ENCODE results near the gene STON1. TPM values are rescaled to one million over a fixed set of nuclear protein-coding genes. Genes with fewer than 3 reads are reported as not detected.

STON1 gene
- total RNA-seq, 2 experiments from 2014 or later: 1.3 TPM

DNA sequence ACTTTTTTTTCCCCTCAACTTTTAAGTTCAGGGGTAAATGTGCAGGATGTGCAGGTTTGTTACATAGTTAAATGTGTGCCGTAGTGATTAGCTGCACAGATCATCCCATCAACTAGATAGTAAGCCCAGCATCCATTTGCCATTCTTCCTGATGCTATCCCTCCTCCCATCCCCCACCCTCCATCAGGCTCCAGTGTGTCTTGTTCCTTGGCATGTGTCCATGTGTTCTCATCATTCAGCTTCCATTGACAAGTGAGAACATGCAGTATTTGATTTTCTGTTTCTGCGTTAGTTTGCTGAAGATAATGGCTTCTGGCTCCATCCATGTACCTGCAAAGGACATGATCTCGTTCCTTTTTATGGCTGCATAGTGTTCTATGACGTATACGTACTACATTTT is 47.2 kb upstream of the STON1 start:
- H3K4me1 Mint-ChIP-seq (ENCODE audit: low read depth): no peaks in the 10 kb centered on the region
- CTCF ChIA-PET: no interaction called here

DNA sequence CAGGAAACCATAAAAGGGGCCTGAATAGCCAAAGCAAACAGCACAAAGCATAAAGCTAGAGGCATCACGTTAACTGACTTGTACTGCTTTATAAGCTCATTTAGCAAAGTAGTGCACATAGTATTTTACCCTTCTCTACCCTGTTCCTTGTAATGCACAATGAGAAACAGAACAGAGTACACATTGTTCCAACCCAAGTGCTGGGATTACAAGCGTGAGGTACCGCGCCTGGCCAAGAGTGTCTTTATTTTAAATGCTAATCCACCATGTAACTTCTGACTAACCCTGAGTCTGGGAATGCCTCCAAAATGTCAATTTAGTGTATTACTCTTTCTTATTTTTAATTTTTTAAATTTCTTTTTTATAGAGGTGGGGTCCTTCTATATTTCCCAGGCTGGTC is 46.4 kb upstream of the STON1 start:
- Mint-ChIP-seq H3K36me3 (ENCODE audit: low read depth) (peaks cover 87% of the 10 kb centered on the region), H3K4me3 (no peak overlapping the region), H3K27me3 (no peaks in the 10 kb centered on the region), H3K27ac (no peak overlapping the region), H3K4me1 (ENCODE audit: low read depth) (no peaks in the 10 kb centered on the region), H3K9me3 (no peaks in the 10 kb centered on the region)
- Histone ChIP-seq H3K9me3 (ENCODE audit: control insufficient read depth in 1 of 2, insufficient read depth in 1 of 2, low read length in 2 of 2) (no peaks in the 10 kb centered on the region), H3K4me1 (ENCODE audit: insufficient read depth, low read length) (no peaks in the 10 kb centered on the region), H3K27me3 (ENCODE audit: control insufficient read depth in 1 of 2, insufficient read depth in 2 of 2, low read length in 2 of 2) (no peaks in the 10 kb centered on the region), H3K27ac (ENCODE audit: low read depth in 1 of 2, low read length in 2 of 2) (no peak overlapping the region), H3K4me3 (ENCODE audit: low read length) (no peak overlapping the region), H3K36me3 (ENCODE audit: insufficient read depth, low read length) (peaks cover 86% of the 10 kb centered on the region)
- intact Hi-C loops (cut with DNase I, micrococcal nuclease): no loop called here
- ATAC-seq (ENCODE audit: poor library complexity) (no peak), DNase-seq (no peak)
- POLR2A ChIA-PET: no interaction called here
- CTCF ChIA-PET: no interaction called here
- TF ChIP-seq, protein P1, sequence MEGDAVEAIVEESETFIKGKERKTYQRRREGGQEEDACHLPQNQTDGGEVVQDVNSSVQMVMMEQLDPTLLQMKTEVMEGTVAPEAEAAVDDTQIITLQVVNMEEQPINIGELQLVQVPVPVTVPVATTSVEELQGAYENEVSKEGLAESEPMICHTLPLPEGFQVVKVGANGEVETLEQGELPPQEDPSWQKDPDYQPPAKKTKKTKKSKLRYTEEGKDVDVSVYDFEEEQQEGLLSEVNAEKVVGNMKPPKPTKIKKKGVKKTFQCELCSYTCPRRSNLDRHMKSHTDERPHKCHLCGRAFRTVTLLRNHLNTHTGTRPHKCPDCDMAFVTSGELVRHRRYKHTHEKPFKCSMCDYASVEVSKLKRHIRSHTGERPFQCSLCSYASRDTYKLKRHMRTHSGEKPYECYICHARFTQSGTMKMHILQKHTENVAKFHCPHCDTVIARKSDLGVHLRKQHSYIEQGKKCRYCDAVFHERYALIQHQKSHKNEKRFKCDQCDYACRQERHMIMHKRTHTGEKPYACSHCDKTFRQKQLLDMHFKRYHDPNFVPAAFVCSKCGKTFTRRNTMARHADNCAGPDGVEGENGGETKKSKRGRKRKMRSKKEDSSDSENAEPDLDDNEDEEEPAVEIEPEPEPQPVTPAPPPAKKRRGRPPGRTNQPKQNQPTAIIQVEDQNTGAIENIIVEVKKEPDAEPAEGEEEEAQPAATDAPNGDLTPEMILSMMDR (IDR thresholded peaks at IDR 0.05): no peak

More for the DNA sequence above, 47.2 kb upstream of the STON1 start:
- Histone ChIP-seq H3K4me3 (ENCODE audit: low read length) (no peak overlapping the region), H3K27ac (ENCODE audit: low read depth in 1 of 2, low read length in 2 of 2) (no peak overlapping the region), H3K9me3 (ENCODE audit: control insufficient read depth in 1 of 2, insufficient read depth in 1 of 2, low read length in 2 of 2) (no peaks in the 10 kb centered on the region), H3K36me3 (ENCODE audit: insufficient read depth, low read length) (peaks cover 86% of the 10 kb centered on the region), H3K27me3 (ENCODE audit: control insufficient read depth in 1 of 2, insufficient read depth in 2 of 2, low read length in 2 of 2) (no peaks in the 10 kb centered on the region), H3K4me1 (ENCODE audit: insufficient read depth, low read length) (no peaks in the 10 kb centered on the region)
- intact Hi-C loops (cut with DNase I, micrococcal nuclease): no loop called here
- Mint-ChIP-seq H3K27ac (no peak overlapping the region), H3K36me3 (ENCODE audit: low read depth) (peaks cover 87% of the 10 kb centered on the region), H3K9me3 (no peaks in the 10 kb centered on the region), H3K4me3 (no peak overlapping the region), H3K27me3 (no peaks in the 10 kb centered on the region)
- no peak for ATAC-seq (ENCODE audit: poor library complexity)
- no peak for DNase-seq
- POLR2A ChIA-PET: no interaction called here
- TF ChIP-seq, protein P1 (IDR thresholded peaks at IDR 0.05): no peak

DNA sequence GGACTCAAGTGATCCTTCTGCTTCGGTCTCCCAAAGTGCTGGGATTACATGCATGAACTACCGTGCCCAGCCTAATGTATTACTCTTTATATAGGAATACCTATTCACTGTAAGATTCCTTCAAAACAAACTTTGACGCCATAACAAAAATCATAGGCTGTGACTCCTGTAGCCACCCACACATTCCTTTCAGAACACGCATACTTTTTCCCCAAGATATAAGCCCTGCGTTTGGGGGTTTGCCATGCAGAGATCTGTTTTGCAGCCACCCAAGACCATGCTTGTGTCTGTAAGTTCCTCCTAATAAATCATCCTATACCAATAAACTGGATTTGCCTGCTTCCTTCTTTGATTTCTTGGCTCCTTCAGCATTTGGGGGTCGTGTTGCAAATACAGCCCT is 46.0 kb upstream of the STON1 start:
- Mint-ChIP-seq H3K4me3 (no peak overlapping the region), H3K36me3 (ENCODE audit: low read depth) (peaks cover 86% of the 10 kb centered on the region), H3K27ac (no peak overlapping the region), H3K4me1 (ENCODE audit: low read depth) (no peaks in the 10 kb centered on the region), H3K27me3 (no peaks in the 10 kb centered on the region), H3K9me3 (no peaks in the 10 kb centered on the region)
- TF ChIP-seq, protein P1 (IDR thresholded peaks at IDR 0.05): no peak
- no peaks in the 10 kb centered on the region for H3K9me3 ChIP-seq (ENCODE audit: control insufficient read depth in 1 of 2, insufficient read depth in 1 of 2, low read length in 2 of 2)
- no peak overlapping the region for H3K4me3 ChIP-seq (ENCODE audit: low read length)
- intact Hi-C loops (cut with DNase I, micrococcal nuclease): no loop called here
- H3K36me3 ChIP-seq (ENCODE audit: insufficient read depth, low read length): peaks cover 86% of the 10 kb centered on the region
- H3K27ac ChIP-seq (ENCODE audit: low read depth in 1 of 2, low read length in 2 of 2): no peak overlapping the region
- no peaks in the 10 kb centered on the region for H3K27me3 ChIP-seq (ENCODE audit: control insufficient read depth in 1 of 2, insufficient read depth in 2 of 2, low read length in 2 of 2)
- CTCF ChIA-PET: no interaction called here
- no peaks in the 10 kb centered on the region for H3K4me1 ChIP-seq (ENCODE audit: insufficient read depth, low read length)
- DNase-seq: no peak
- POLR2A ChIA-PET: no interaction called here
- no peak for ATAC-seq (ENCODE audit: poor library complexity)
